GM18511 (cell line): ENCODE measurements around the gene TMEM39A.

ENCODE experiments used
- ATAC-seq: cut with Tn5 transposase; IDR thresholded peaks from one replicate; pipeline ENCODE4 v1.9.1; 2021; ENCODE audit warnings: mild to moderate bottlenecking, moderate library complexity; ENCODE audit not compliant: unreplicated experiment

The TMEM39A gene

DNA sequence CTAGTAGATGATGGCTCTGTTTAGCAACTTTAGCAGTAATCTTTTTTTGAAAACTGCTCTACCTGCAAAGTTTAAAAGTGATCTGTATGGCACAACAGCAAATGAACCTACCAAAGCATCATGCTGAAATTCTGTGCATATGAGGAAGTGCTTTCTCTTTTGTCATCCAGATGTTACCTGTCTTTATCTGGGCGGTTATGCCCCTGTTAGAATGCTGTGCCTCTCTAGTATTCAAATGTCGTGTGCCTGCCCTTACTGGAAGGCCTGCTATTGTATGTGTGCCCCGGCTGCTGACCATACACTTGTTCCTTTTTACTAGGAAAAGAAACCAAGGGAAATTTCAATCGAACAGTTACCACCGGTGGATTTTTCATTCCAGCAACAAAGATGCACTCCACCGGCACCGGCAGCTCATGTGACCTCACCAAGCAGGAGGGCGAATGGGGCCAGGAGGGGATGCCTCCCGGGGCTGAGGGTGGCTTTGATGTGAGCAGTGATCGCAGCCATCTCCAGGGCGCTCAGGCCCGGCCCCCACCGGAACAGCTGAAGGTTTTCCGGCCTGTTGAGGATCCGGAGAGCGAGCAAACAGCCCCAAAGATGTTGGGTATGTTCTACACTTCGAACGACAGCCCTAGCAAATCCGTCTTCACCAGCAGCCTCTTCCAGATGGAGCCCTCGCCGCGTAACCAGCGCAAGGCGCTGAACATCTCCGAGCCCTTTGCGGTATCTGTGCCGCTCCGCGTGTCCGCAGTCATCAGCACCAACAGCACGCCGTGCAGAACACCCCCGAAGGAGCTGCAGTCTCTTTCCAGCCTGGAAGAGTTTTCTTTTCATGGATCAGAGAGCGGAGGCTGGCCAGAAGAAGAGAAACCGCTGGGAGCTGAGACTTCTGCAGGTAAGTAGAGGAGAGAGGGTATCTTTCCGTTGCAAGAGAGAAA, 61.6 kb downstream of the TMEM39A start:
- peak; percentile 76 for ATAC-seq

DNA sequence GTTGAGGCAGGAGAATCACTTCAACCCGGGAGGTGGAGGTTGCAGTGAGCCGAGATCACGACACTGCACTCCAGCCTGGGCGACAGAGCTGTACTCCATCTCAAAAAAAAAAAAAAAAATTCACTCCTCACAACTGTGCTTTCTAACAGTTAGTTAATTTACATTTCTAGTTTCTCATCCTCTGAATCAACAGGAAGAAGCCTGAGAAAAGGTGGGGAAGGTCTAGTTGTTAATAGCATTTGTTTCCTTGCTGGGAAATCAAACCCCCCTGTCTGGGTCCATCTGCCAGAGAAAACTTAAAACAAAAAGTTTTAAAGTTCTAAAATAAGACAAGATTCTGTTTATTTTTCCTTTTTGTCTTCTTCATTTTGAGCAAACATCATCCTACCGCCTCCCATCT, 62.3 kb downstream of the TMEM39A start:
- ATAC-seq = peak; percentile 74

DNA sequence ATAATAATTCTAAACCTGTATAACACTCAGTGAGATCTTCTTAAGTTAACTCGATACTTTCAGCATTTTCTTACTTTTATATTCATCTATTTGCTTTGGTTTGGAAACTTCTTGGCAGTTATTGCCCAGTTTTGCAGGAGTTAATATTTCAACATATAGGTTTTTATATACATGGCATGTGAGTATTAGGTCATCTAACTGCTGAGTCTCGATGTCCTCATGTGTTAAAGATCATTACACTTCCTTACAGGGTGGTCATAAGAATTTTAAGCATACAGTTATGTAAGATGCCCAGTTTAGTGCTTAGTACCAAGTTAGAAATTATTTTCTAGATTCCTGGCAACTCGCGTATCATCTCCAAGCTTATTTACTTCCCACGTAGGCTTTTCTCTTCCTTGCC, 62.9 kb downstream of the TMEM39A start:
- ATAC-seq = no peak

DNA sequence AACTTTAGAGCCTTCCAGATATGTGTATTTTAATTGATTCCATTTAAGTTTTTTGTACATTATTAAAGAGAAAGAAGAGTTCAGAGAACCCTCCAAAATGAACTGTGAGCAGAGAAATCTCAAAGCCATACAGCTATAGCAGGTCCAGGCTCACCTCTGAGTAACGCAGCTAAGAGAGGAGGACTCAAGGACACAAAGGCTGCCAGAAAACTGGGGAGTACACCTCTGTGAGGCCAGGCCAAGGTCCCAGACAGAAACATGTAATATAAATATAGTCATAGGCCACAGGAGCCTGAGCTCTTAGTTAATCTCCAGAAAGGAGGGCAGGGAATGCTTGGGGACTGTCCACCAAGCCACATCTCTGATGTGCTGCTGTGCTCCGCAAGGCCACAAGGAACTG, 66.5 kb downstream of the TMEM39A start:
- no peak for ATAC-seq

DNA sequence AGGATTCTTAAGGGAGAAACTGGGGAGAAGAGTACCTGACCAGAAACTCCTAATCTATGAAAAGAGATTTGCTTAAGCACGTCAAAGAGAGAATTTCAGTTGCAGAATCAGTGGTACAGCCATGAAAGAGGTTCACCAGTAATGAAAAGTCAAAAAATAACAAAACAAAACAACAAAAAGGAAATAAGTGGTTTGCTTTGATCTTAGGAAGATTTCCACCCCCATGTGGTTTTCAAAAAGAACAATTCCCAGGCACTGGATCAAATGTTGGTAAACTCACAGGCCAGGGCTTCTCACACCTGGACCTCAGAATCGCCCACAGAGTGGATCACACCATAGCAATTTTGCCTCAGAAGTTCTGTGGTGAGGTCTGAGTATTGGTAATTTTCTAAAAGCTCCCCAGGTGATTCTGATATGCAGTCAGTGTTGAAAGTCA, 67.5 kb downstream of the TMEM39A start:
- ATAC-seq = peak; percentile 58

DNA sequence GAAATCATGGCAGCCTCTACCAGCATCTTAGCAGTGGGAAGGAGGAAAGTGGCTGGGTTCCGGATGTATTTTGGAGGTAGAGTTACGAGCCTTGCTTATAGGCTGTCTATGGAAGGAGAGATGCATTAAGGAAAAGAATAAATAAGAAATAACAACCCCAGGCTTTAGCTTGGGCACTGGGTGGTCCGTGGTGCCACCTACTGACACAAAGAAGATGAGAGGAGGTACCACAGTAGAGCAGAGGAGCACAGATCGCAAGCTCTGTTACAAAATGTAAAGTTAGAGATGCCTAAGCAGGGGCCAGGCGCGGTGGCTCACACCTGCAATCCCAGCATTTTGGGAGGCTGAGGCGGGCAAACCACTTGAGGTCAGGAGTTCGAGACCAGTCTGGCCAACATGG, 74.8 kb downstream of the TMEM39A start:
- ATAC-seq = no peak

DNA sequence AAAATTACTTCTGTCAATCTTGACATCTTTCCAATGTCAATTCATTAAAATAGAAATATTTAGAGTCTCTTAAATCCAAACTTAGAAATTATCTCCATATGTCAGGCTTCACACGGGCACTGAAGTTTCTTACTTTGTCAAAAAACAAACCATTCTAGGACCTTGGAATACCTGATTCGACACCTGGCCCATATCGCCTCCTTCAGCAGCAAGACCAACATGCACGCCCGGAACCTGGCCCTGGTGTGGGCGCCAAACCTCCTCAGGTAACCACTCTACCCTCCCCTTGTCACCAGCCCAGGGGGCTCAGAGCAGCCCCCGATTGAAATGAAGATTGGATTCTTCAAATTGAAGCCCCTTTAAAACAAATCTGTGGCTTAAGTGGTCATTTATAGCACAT, 81.3 kb downstream of the TMEM39A start:
- ATAC-seq = no peak

DNA sequence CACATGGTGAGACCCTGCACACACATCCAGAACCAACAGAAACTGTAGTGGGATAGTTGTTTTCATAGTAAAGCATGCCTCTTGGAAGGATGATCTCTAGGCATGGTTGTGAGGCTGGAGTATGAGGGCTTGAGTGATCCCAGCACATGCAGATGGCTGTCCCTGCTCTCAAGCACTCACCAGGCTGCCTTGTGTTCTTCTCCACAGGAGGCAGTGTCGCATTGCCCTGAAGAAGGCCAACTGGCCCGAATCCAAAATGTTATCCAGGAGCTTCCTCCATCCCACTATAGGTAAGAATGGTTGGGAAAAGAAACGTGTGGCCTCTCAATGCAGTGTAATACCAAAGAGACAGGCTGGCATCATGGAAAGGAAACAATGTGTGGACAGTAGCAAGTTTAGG, 82.7 kb downstream of the TMEM39A start:
- ATAC-seq = no peak
